Activated CD4-positive, alpha-beta T cell treated with anti-CD3 and anti-CD28 coated beads for 36 hours (primary cell): ENCODE data around the gene C12orf43. TPM values are rescaled to one million over a fixed set of nuclear protein-coding genes. Genes with fewer than 3 reads are reported as not detected.

Source experiments
- ATAC-seq: fragments of 200-7000 bp; cut with Tn5 transposase; one replicate; pipeline ENCODE4 v1.10.0; 2021; ENCODE audit warnings: mild to moderate bottlenecking, moderate library complexity
- CTCF ChIA-PET: fragments of 350-600 bp; sonication (Branson Sonifier 250); formaldehyde crosslinking; loops from one replicate; lab custom pipeline; 2021; ENCODE audit warnings: antibody characterized with exemption; lab: Charles Lee
- POLR2A ChIA-PET: fragments of 350-600 bp; sonication (Branson Sonifier 250); formaldehyde crosslinking; loops from one replicate; lab custom pipeline; 2021; ENCODE audit warnings: antibody characterized with exemption, inconsistent platforms; lab: Charles Lee
- DNase-seq: peaks from one replicate; pipeline ENCODE4 v3.0.0-alpha.2; 2020
- H3K27ac Mint-ChIP-seq: one replicate; pipeline ENCODE4 v1.8.0; 2021; ENCODE audit warnings: mixed read lengths
- H3K27me3 Mint-ChIP-seq: one replicate; pipeline ENCODE4 v1.8.0; 2021; ENCODE audit warnings: mixed read lengths
- H3K36me3 Mint-ChIP-seq: one replicate; pipeline ENCODE4 v1.8.0; 2021; ENCODE audit warnings: low read depth, mixed read lengths
- H3K4me1 Mint-ChIP-seq: one replicate; pipeline ENCODE4 v1.8.0; 2021; ENCODE audit warnings: mixed read lengths
- H3K4me3 Mint-ChIP-seq: one replicate; pipeline ENCODE4 v1.8.0; 2021; ENCODE audit warnings: mild to moderate bottlenecking, moderate library complexity, mixed read lengths
- H3K9me3 Mint-ChIP-seq: one replicate; pipeline ENCODE4 v1.8.0; 2021; ENCODE audit warnings: low read depth, mixed read lengths
- intact Hi-C, 2 experiments: fragments of 100-400 bp; cut with DNase I in 1 of 2; cut with micrococcal nuclease in 1 of 2; formaldehyde crosslinking; loops; one replicate each; pipeline versions ENCODE4 v1.14.2 to v1.15.1; 2022 to 2024; cut with DNase I, micrococcal nuclease
- total RNA-seq, 2 experiments: library from RNA; stranded (reverse); gene quantifications; one replicate each; pipeline ENCODE4 v1.2.3, GENCODE V29; 2021

Gene C12orf43
- total RNA-seq, 2 experiments from 2014 or later, result 22.8 to 23.8 TPM

DNA sequence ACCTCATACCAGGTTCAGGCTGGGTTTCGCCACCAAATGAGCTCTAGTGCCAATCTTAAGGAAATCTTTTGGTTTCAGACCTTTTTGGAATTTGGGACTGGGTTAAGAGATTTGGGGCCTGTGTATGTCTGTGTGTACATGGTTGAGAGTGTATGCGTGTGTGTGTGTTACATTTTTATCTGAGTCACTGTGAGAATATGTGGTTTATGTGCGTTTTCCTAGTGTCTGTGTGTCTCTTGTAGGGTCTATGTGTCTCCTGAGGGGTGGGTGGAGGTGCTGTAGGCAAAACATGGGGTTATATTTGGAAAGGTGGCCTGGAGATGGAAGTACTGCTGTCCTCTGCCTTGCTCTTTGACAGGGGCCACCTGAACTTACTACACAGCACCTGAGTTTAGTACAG is 17.9 kb downstream of the C12orf43 start:
- ATAC-seq (no peak), DNase-seq (no peak)
- H3K27me3 Mint-ChIP-seq, result peaks cover 12% of the 10 kb centered on the region
- H3K27ac Mint-ChIP-seq, result no peak overlapping the region
- ChIA-PET POLR2A (interaction anchor here (0.6 to 0.7 kb wide), 2 partner anchors 15 to 34 kb away, joined by 3 read pairs; no protein-coding TSS in a partner anchor), CTCF (interaction anchor here (0.8 kb wide), 1 partner anchor 39 kb away, joined by 4 read pairs; no protein-coding TSS in a partner anchor)
- no peaks in the 10 kb centered on the region for H3K9me3 Mint-ChIP-seq
- intact Hi-C loops, result no loop called here
- peaks cover 6% of the 10 kb centered on the region for H3K36me3 Mint-ChIP-seq
- no peaks in the 10 kb centered on the region for H3K4me1 Mint-ChIP-seq
- no peak overlapping the region for H3K4me3 Mint-ChIP-seq

DNA sequence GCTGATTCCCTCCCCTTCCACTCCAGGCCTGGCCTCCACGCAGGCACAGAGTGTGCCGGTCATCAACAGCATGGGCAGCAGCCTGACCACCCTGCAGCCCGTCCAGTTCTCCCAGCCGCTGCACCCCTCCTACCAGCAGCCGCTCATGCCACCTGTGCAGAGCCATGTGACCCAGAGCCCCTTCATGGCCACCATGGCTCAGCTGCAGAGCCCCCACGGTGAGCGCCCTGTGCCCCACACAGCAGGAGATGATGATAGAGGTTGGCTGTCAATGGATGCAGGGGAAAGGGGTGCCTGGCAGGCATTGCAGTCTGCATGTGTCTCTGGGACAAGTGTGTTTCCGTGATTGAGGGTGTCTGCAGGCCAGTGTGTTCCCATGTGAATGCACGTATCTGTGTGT is 18.8 kb downstream of the C12orf43 start:
- Mint-ChIP-seq H3K27me3 (peaks cover 12% of the 10 kb centered on the region), H3K27ac (no peak overlapping the region), H3K4me1 (no peaks in the 10 kb centered on the region), H3K4me3 (no peak overlapping the region), H3K9me3 (no peaks in the 10 kb centered on the region), H3K36me3 (peaks cover 3% of the 10 kb centered on the region)
- no peak for DNase-seq
- ATAC-seq, result no peak
- POLR2A ChIA-PET, result no interaction called here
- intact Hi-C loops, result no loop called here
- CTCF ChIA-PET, result interaction anchor here (0.6 to 1.3 kb wide), 2 partner anchors 62 to 896 kb away, joined by 3 read pairs; no protein-coding TSS in a partner anchor

GRCh38 chr12:120996133-120996746 is 20.0 kb downstream of the C12orf43 start:
- Mint-ChIP-seq H3K27ac (no peak overlapping the region), H3K9me3 (no peaks in the 10 kb centered on the region), H3K27me3 (peaks cover 12% of the 10 kb centered on the region), H3K4me3 (no peak overlapping the region), H3K4me1 (no peaks in the 10 kb centered on the region), H3K36me3 (peaks cover 2% of the 10 kb centered on the region)
- ChIA-PET POLR2A (no interaction called here), CTCF (interaction anchor here (0.9 to 1.6 kb wide), 4 partner anchors 63 to 100 kb away, joined by 3 to 4 read pairs (median 4); no protein-coding TSS in a partner anchor)
- ATAC-seq (no peak), DNase-seq (no peak)
- intact Hi-C loops, result no loop called here

GRCh38 chr12:120994589-120995337 is 21.5 kb downstream of the C12orf43 start:
- POLR2A ChIA-PET, result no interaction called here
- peaks cover 12% of the 10 kb centered on the region for H3K27me3 Mint-ChIP-seq

DNA sequence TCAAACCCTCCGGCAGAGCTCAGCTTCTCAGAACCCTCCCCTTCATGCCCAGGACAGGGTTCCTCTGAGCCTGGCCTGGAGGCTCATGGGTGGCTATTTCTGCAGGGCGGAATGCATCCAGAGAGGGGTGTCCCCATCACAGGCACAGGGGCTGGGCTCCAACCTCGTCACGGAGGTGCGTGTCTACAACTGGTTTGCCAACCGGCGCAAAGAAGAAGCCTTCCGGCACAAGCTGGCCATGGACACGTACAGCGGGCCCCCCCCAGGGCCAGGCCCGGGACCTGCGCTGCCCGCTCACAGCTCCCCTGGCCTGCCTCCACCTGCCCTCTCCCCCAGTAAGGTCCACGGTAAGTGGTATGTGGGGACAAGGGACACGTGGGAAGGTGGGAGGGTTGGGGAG is 22.2 kb downstream of the C12orf43 start:
- CTCF ChIA-PET, result no interaction called here
- H3K36me3 Mint-ChIP-seq, result no peaks in the 10 kb centered on the region
- ATAC-seq, result no peak

More at GRCh38 chr12:120994589-120995337, 21.5 kb downstream of the C12orf43 start:
- H3K36me3 Mint-ChIP-seq, result peaks cover 2% of the 10 kb centered on the region
- intact Hi-C loops, result no loop called here
- no peaks in the 10 kb centered on the region for H3K4me1 Mint-ChIP-seq
- ATAC-seq, result no peak
- no peak overlapping the region for H3K4me3 Mint-ChIP-seq
- H3K27ac Mint-ChIP-seq, result no peak overlapping the region
- CTCF ChIA-PET, result interaction anchor here (0.7 to 1.4 kb wide), 2 partner anchors 67 to 207 kb away, joined by 4 read pairs; no protein-coding TSS in a partner anchor
- DNase-seq, result no peak
- no peaks in the 10 kb centered on the region for H3K9me3 Mint-ChIP-seq

DNA sequence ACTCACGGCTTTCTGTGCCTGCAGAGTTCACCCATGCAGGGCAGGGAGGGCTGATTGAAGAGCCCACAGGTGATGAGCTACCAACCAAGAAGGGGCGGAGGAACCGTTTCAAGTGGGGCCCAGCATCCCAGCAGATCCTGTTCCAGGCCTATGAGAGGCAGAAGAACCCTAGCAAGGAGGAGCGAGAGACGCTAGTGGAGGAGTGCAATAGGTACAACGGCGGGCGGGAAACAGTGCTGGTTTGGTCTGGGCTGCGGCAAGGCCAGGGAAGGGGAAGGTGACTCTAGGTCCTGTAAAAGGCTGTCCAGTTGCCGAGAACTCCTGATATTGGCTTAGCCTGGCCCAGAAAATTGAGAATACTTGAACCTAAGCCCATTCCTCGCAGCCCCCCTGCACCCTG is 22.8 kb downstream of the C12orf43 start:
- peaks cover 12% of the 10 kb centered on the region for H3K27me3 Mint-ChIP-seq
- no peak overlapping the region for H3K4me3 Mint-ChIP-seq
- CTCF ChIA-PET, result interaction anchor here (1.4 kb wide), 1 partner anchor 12 kb away, joined by 5 read pairs; no protein-coding TSS in a partner anchor
- no peak overlapping the region for H3K27ac Mint-ChIP-seq
- no peaks in the 10 kb centered on the region for H3K36me3 Mint-ChIP-seq
- ATAC-seq (no peak), DNase-seq (no peak)
- intact Hi-C loops, result no loop called here
- POLR2A ChIA-PET, result no interaction called here
- H3K4me1 Mint-ChIP-seq, result no peaks in the 10 kb centered on the region
- no peaks in the 10 kb centered on the region for H3K9me3 Mint-ChIP-seq

More for the DNA sequence above, 22.2 kb downstream of the C12orf43 start:
- intact Hi-C loops, result no loop called here
- DNase-seq, result no peak
- Mint-ChIP-seq H3K9me3 (no peaks in the 10 kb centered on the region), H3K4me3 (no peak overlapping the region), H3K4me1 (no peaks in the 10 kb centered on the region), H3K27ac (no peak overlapping the region), H3K27me3 (peaks cover 12% of the 10 kb centered on the region)
- POLR2A ChIA-PET, result no interaction called here

GRCh38 chr12:120992989-120993388 is 23.3 kb downstream of the C12orf43 start:
- no peak overlapping the region for H3K27ac Mint-ChIP-seq
- intact Hi-C loops, result no loop called here
- ChIA-PET CTCF (interaction anchor here (0.8 to 1.4 kb wide), 2 partner anchors 13 to 67 kb away, joined by 3 to 5 read pairs; no protein-coding TSS in a partner anchor), POLR2A (no interaction called here)
- DNase-seq (no peak), ATAC-seq (no peak)
- no peaks in the 10 kb centered on the region for H3K4me1 Mint-ChIP-seq
- H3K4me3 Mint-ChIP-seq, result no peak overlapping the region
- peaks cover 12% of the 10 kb centered on the region for H3K27me3 Mint-ChIP-seq
- H3K9me3 Mint-ChIP-seq, result no peaks in the 10 kb centered on the region
- H3K36me3 Mint-ChIP-seq, result no peaks in the 10 kb centered on the region

DNA sequence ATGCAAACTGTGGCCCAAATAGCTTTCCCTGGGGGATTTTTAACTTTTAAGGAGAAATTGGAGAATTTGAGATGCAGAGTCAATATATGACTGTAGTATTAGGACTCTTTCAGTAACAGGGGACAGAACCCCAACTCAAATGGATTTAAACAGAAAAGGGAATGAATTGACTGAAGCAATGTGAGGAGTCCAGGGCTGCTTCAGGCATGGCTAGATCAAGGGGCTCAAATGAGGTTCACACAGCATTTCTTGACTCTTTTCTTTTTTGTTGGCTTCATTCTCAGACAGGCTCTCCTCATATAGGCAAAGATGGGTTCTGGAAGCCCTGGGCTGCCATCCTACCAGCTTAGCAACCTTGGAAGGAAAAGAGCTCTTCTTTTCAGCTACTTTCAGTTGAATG is 24.3 kb downstream of the C12orf43 start:
- no peak for DNase-seq
- intact Hi-C loops, result no loop called here
- Mint-ChIP-seq H3K9me3 (no peaks in the 10 kb centered on the region), H3K4me1 (no peaks in the 10 kb centered on the region), H3K36me3 (no peaks in the 10 kb centered on the region), H3K27ac (no peak overlapping the region), H3K4me3 (no peak overlapping the region), H3K27me3 (peaks cover 12% of the 10 kb centered on the region)
- ChIA-PET POLR2A (interaction anchor here (0.6 kb wide), 1 partner anchor 56 kb away, joined by 4 read pairs; no protein-coding TSS in a partner anchor), CTCF (interaction anchor here (1.3 kb wide), 1 partner anchor 13 kb away, joined by 5 read pairs; no protein-coding TSS in a partner anchor)
- ATAC-seq, result no peak

GRCh38 chr12:120990487-120991055 is 25.7 kb downstream of the C12orf43 start:
- POLR2A ChIA-PET, result no interaction called here
- Mint-ChIP-seq H3K9me3 (no peaks in the 10 kb centered on the region), H3K36me3 (no peaks in the 10 kb centered on the region), H3K4me3 (no peak overlapping the region), H3K27ac (no peak overlapping the region), H3K27me3 (peaks cover 12% of the 10 kb centered on the region), H3K4me1 (no peaks in the 10 kb centered on the region)
- no peak for DNase-seq
- CTCF ChIA-PET, result no interaction called here
- ATAC-seq, result no peak
- intact Hi-C loops, result no loop called here

GRCh38 chr12:120989687-120990086 is 26.6 kb downstream of the C12orf43 start:
- intact Hi-C loops, result no loop called here
- Mint-ChIP-seq H3K4me3 (no peak overlapping the region), H3K4me1 (no peaks in the 10 kb centered on the region), H3K9me3 (no peaks in the 10 kb centered on the region), H3K36me3 (no peaks in the 10 kb centered on the region), H3K27me3 (peaks cover 4% of the 10 kb centered on the region), H3K27ac (no peak overlapping the region)
- no peak for ATAC-seq
- ChIA-PET CTCF (interaction anchor here (0.9 kb wide), 1 partner anchor 342 kb away, joined by 3 read pairs; no protein-coding TSS in a partner anchor), POLR2A (no interaction called here)
- no peak for DNase-seq

DNA sequence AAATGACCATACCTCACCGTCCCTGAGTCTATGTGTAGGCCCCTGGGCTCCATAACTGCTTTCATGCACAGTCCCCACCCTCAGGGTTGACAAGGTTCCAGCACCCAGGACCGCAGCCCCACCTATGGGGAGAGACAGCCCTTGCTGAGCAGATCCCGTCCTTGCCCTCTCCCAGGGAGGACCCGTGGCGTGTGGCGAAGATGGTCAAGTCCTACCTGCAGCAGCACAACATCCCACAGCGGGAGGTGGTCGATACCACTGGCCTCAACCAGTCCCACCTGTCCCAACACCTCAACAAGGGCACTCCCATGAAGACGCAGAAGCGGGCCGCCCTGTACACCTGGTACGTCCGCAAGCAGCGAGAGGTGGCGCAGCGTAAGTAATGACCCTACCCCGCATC is 27.6 kb downstream of the C12orf43 start:
- Mint-ChIP-seq H3K27me3 (no peaks in the 10 kb centered on the region), H3K4me3 (no peak overlapping the region), H3K9me3 (no peaks in the 10 kb centered on the region), H3K36me3 (no peaks in the 10 kb centered on the region), H3K27ac (no peak overlapping the region), H3K4me1 (no peaks in the 10 kb centered on the region)
- ATAC-seq, result no peak
- POLR2A ChIA-PET, result no interaction called here
- CTCF ChIA-PET, result interaction anchor here (0.9 kb wide), 1 partner anchor 341 kb away, joined by 3 read pairs; no protein-coding TSS in a partner anchor
- DNase-seq, result no peak
- intact Hi-C loops, result no loop called here
